IMR-90 (cell line): ENCODE results near the gene CD82. TPM values are rescaled to one million over a fixed set of nuclear protein-coding genes. Genes with fewer than 3 reads are reported as not detected.
A peak's percentile ranks its signal among the peaks of the same experiment; 100 is the strongest.

ENCODE experiments used
- ATAC-seq: fragments of 200-7000 bp; cut with Tn5 transposase; 2 replicates; pipeline ENCODE4 v1.9.1; 2020; ENCODE audit warnings: low read depth, mild to moderate bottlenecking, moderate library complexity
- BruUV-seq: library from RNA; stranded (reverse); fragments of 400-500 nt; replicated peaks from 2 replicates; lab custom pipeline; 2021; lab: Mats Ljungman, UMichigan
- CTCF ChIA-PET: fragments of 300-600 bp; formaldehyde crosslinking; extraction: SDS; loops from one replicate; lab custom pipeline; 2021; ENCODE audit warnings: antibody characterized with exemption; lab: Yijun Ruan, JAX
- POLR2A ChIA-PET: fragments of 300-600 bp; sonication (Branson Sonifier 250); formaldehyde crosslinking; loops from one replicate; lab custom pipeline; 2022; ENCODE audit warnings: antibody characterized with exemption; ENCODE audit not compliant: unreplicated experiment; lab: Charles Lee
- DNase-seq: peaks from one replicate; pipeline ENCODE4 v3.0.0; 2013
- H2AFZ ChIP-seq: replicated peaks from 2 replicates; pipeline ENCODE3; 2013; ENCODE audit warnings: low read length, mild to moderate bottlenecking; ENCODE audit not compliant: poor library complexity
- H2AK5ac ChIP-seq: 2 replicates; pipeline ENCODE4 v1.6.1; 2013; ENCODE audit warnings: low read depth, low read length, inconsistent platforms
- H2AK9ac ChIP-seq: replicated peaks from 2 replicates; pipeline ENCODE3; 2013; ENCODE audit warnings: mild to moderate bottlenecking, low read depth, low read length, moderate library complexity; ENCODE audit not compliant: poor library complexity
- H2BK120ac ChIP-seq: 2 replicates; pipeline ENCODE4 v1.6.1; 2013; ENCODE audit warnings: low read depth, low read length, inconsistent platforms
- H2BK15ac ChIP-seq: 3 replicates; pipeline ENCODE4 v1.6.1; 2013; ENCODE audit warnings: low read depth, low read length, inconsistent platforms
- H2BK20ac ChIP-seq: 2 replicates; pipeline ENCODE4 v1.6.1; 2013; ENCODE audit warnings: low read depth, mild to moderate bottlenecking, inconsistent platforms, low read length, moderate library complexity
- H2BK5ac ChIP-seq: 2 replicates; pipeline ENCODE4 v1.6.1; 2013; ENCODE audit warnings: mild to moderate bottlenecking, low read depth, low read length, inconsistent platforms; ENCODE audit not compliant: poor library complexity, severe bottlenecking
- H3K14ac ChIP-seq: replicated peaks from 2 replicates; pipeline ENCODE4 v1.6.1; 2013; ENCODE audit warnings: low read depth, low read length, inconsistent platforms
- H3K18ac ChIP-seq: 2 replicates; pipeline ENCODE4 v1.6.1; 2013; ENCODE audit warnings: low read depth, low read length, control low read depth
- H3K23ac ChIP-seq: 2 replicates; pipeline ENCODE4 v1.6.1; 2013; ENCODE audit warnings: low read depth, low read length, inconsistent platforms
- H3K27ac ChIP-seq: 2 replicates; pipeline ENCODE4 v1.5.1; 2013; ENCODE audit warnings: mild to moderate bottlenecking, control low read depth, low read length; ENCODE audit not compliant: insufficient read depth
- H3K27me3 ChIP-seq: 2 replicates; pipeline ENCODE4 v1.6.1; 2013; ENCODE audit warnings: low read length; ENCODE audit not compliant: control insufficient read depth, insufficient read depth
- H3K36me3 ChIP-seq: 2 replicates; pipeline ENCODE4 v1.6.1; 2013; ENCODE audit warnings: low read length, mixed read lengths; ENCODE audit not compliant: control insufficient read depth, insufficient read depth
- H3K4ac ChIP-seq: 2 replicates; pipeline ENCODE4 v1.6.1; 2013; ENCODE audit warnings: low read depth, low read length, inconsistent platforms
- H3K4me1 ChIP-seq: 2 replicates; pipeline ENCODE4 v1.6.1; 2013; ENCODE audit warnings: low read length, mixed read lengths; ENCODE audit not compliant: control insufficient read depth, insufficient read depth
- H3K4me2 ChIP-seq: 2 replicates; pipeline ENCODE4 v1.6.1; 2013; ENCODE audit warnings: low read depth, mild to moderate bottlenecking, control low read depth, low read length, moderate library complexity
- H3K4me3 ChIP-seq: 2 replicates; pipeline ENCODE4 v1.5.1; 2013; ENCODE audit warnings: low read depth, mild to moderate bottlenecking, control low read depth, low read length, moderate library complexity; ENCODE audit not compliant: insufficient read depth
- H3K56ac ChIP-seq: 2 replicates; pipeline ENCODE4 v1.6.1; 2013; ENCODE audit warnings: low read length, inconsistent platforms; ENCODE audit not compliant: insufficient read depth; ENCODE audit errors: extremely low read depth
- H3K79me1 ChIP-seq, 2 experiments: 2 replicates each; pipeline ENCODE4 v1.6.1; 2013; ENCODE audit warnings: low read length in 2 of 2, inconsistent platforms in 1 of 2, low read depth in 1 of 2
- H3K9ac ChIP-seq: 2 replicates; pipeline ENCODE4 v1.6.1; 2013; ENCODE audit warnings: low read depth, low read length, control low read depth
- H3K9me1 ChIP-seq: 2 replicates; pipeline ENCODE4 v1.6.1; 2013; ENCODE audit warnings: low read length, inconsistent platforms; ENCODE audit not compliant: insufficient read depth
- H3K9me3 ChIP-seq: 2 replicates; pipeline ENCODE4 v1.6.1; 2013; ENCODE audit warnings: low read length; ENCODE audit not compliant: control insufficient read depth, insufficient read depth
- H4K20me1 ChIP-seq: 2 replicates; pipeline ENCODE4 v1.6.1; 2013; ENCODE audit warnings: low read length, inconsistent platforms; ENCODE audit not compliant: insufficient read depth
- H4K5ac ChIP-seq: 2 replicates; pipeline ENCODE4 v1.6.1; 2013; ENCODE audit warnings: mild to moderate bottlenecking, low read depth, low read length, control low read depth
- H4K8ac ChIP-seq, 2 experiments: 2 replicates each; pipeline ENCODE4 v1.6.1; 2013; ENCODE audit warnings: low read depth in 2 of 2, low read length in 2 of 2, control low read depth in 1 of 2, inconsistent platforms in 1 of 2
- H4K91ac ChIP-seq: 2 replicates; pipeline ENCODE4 v1.6.1; 2013; ENCODE audit warnings: low read depth, low read length, inconsistent platforms; ENCODE audit not compliant: insufficient read depth
- BHLHE40 ChIP-seq: fragments of 150-350 bp; IDR thresholded peaks from 2 replicates; pipeline ENCODE4 v1.6.1; 2016; ENCODE audit warnings: mild to moderate bottlenecking, low read depth, low read length
- CEBPB ChIP-seq: IDR thresholded peaks from 2 replicates; pipeline ENCODE4 v1.6.1; 2012; ENCODE audit warnings: low read depth, low read length, improper control_type of control experiment
- CHD1 ChIP-seq: IDR thresholded peaks from 2 replicates; pipeline ENCODE4 v1.6.1; 2012; ENCODE audit warnings: low read depth, low read length, improper control_type of control experiment
- CTCF ChIP-seq: conservative IDR thresholded peaks from 2 replicates; pipeline ENCODE4 v1.5.1; 2012; ENCODE audit warnings: mild to moderate bottlenecking, low read depth, low read length, improper control_type of control experiment
- ELK1 ChIP-seq: fragments of 150-350 bp; IDR thresholded peaks from 2 replicates; pipeline ENCODE4 v1.6.1; 2016; ENCODE audit warnings: low read depth, mild to moderate bottlenecking, low read length, moderate library complexity, borderline replicate concordance
- FOS ChIP-seq: fragments of 150-350 bp; IDR thresholded peaks from 2 replicates; pipeline ENCODE4 v1.6.1; 2016; ENCODE audit warnings: low read depth, low read length
- MAFK ChIP-seq: IDR thresholded peaks from 2 replicates; pipeline ENCODE4 v1.6.1; 2012; ENCODE audit warnings: low read depth, low read length, improper control_type of control experiment
- MAZ ChIP-seq: IDR thresholded peaks from 2 replicates; pipeline ENCODE4 v1.6.1; 2012; ENCODE audit warnings: low read depth, mild to moderate bottlenecking, low read length, improper control_type of control experiment, moderate library complexity, borderline replicate concordance
- MXI1 ChIP-seq: IDR thresholded peaks from 2 replicates; pipeline ENCODE4 v1.6.1; 2012; ENCODE audit warnings: low read depth, mild to moderate bottlenecking, low read length, moderate library complexity, borderline replicate concordance
- NFE2L2 ChIP-seq: fragments of 150-350 bp; IDR thresholded peaks from 2 replicates; pipeline ENCODE4 v1.6.1; 2016; ENCODE audit warnings: low read depth, mild to moderate bottlenecking, low read length
- POLR2A ChIP-seq: IDR thresholded peaks from 2 replicates; pipeline ENCODE4 v1.6.1; 2012; ENCODE audit warnings: mild to moderate bottlenecking, low read depth, low read length
- RAD21 ChIP-seq: IDR thresholded peaks from 2 replicates; pipeline ENCODE4 v1.6.1; 2012; ENCODE audit warnings: low read length, improper control_type of control experiment
- RCOR1 ChIP-seq: IDR thresholded peaks from 2 replicates; pipeline ENCODE4 v1.6.1; 2012; ENCODE audit warnings: mild to moderate bottlenecking, low read length, improper control_type of control experiment; ENCODE audit not compliant: insufficient replicate concordance
- RFX5 ChIP-seq: IDR thresholded peaks from 2 replicates; pipeline ENCODE4 v1.8.0; 2012; ENCODE audit warnings: low read depth, mild to moderate bottlenecking, low read length, moderate library complexity
- SMC3 ChIP-seq: fragments of 150-350 bp; IDR thresholded peaks from 2 replicates; pipeline ENCODE4 v1.6.1; 2016; ENCODE audit warnings: low read depth, mild to moderate bottlenecking, antibody characterized with exemption, low read length, moderate library complexity
- USF2 ChIP-seq: fragments of 150-350 bp; IDR thresholded peaks from 2 replicates; pipeline ENCODE4 v1.6.1; 2017; ENCODE audit warnings: mild to moderate bottlenecking, antibody characterized with exemption, low read length, low read depth
- WGBS, 2 experiments: methylation state at CpG; one replicate each; pipeline versions ENCODE4 v1.1.5 to v1.1.7; 2013; ENCODE audit warnings: missing lambda C conversion rate in 2 of 2; ENCODE audit not compliant: insufficient read length in 1 of 2; ENCODE audit errors: extremely low coverage in 2 of 2; 5-methylcytosine and 5-hydroxymethylcytosine counted together
- dilution Hi-C: fragments of 300-500 bp; cut with HindIII; formaldehyde crosslinking; loops from one replicate; pipeline ENCODE4 v1.14.3; 2018; ENCODE audit warnings: low sequenced_read_pairs; ENCODE audit not compliant: unreplicated experiment
- in situ Hi-C: fragments of 300-500 bp; cut with MboI; formaldehyde crosslinking; loops from 3 replicates; pipeline ENCODE4 v1.14.3; 2019; ENCODE audit warnings: low sequenced_read_pairs, inconsistent platforms, mixed read lengths
- intact Hi-C: fragments of 100-400 bp; cut with micrococcal nuclease; formaldehyde crosslinking; loops from 2 replicates; pipeline ENCODE4 v1.10.0; 2022
- polyA plus RNA-seq, 3 experiments: library from polyadenylated mRNA; depleted of rRNA; stranded (reverse); fragments of >200 nt; gene quantifications; 2 replicates each; pipeline ENCODE4 v1.2.3, GENCODE V29; 2012; ENCODE audit warnings: low replicate concordance in 1 of 3
- total RNA-seq: library from RNA; depleted of rRNA; stranded (reverse); fragments of >200 nt; gene quantifications from 2 replicates; pipeline ENCODE4 v1.2.3, GENCODE V29; 2012

CD82 gene
- total and polyA plus RNA-seq, 2 of the 4 experiments (the other 2 are of a cell fraction): 32.8 to 49.4 TPM

GRCh38 chr11:44604171-44604581, 38.7 kb downstream of the CD82 start:
- CTCF ChIA-PET: interaction anchor here (1.2 kb wide), 1 partner anchor 13 kb away, joined by 3 read pairs; no protein-coding TSS in a partner anchor
- no peak for ATAC-seq
- intact Hi-C loops (no loop called here), in situ Hi-C loops (no loop called here), dilution Hi-C loops (no loop called here)
- Histone ChIP-seq H3K56ac (no peak overlapping the region), H3K9ac (no peak overlapping the region), H3K4me3 (no peak overlapping the region), H3K23ac (no peak overlapping the region), H4K5ac (no peak overlapping the region), H2AK9ac (no peak overlapping the region), H3K79me1 (peaks cover 0 to 7% of the 10 kb centered on the region in 2 experiments; a peak in 1 of 4 replicates), H3K14ac (no peak overlapping the region), H3K27ac (no peak overlapping the region), H3K9me1 (peaks cover 20% of the 10 kb centered on the region; the same call in 1 of the 2 replicates), H3K36me3 (peaks cover 15% of the 10 kb centered on the region), H2BK15ac (no peak overlapping the region), H4K8ac (no peak overlapping the region), H3K27me3 (no peaks in the 10 kb centered on the region), H3K4me2 (no peak overlapping the region), H4K91ac (no peak overlapping the region), H2AK5ac (no peak overlapping the region), H3K18ac (no peak overlapping the region), H4K20me1 (peaks cover 6% of the 10 kb centered on the region; the same call in 1 of the 2 replicates), H3K4ac (no peak overlapping the region), H2BK20ac (no peak overlapping the region), H3K4me1 (peaks cover 32% of the 10 kb centered on the region), H3K9me3 (no peaks in the 10 kb centered on the region), H2BK120ac (no peak overlapping the region; the same call in 1 of the 2 replicates), H2BK5ac (no peak overlapping the region), H2AFZ (no peak overlapping the region)
- WGBS, 2 experiments: 59% methylated on average over 3 of the region's 6 CpGs; no CpG with 5 or more reads in 1 of the 2 experiments
- TF ChIP-seq RAD21: no peak
- no peak for TF ChIP-seq POLR2A
- TF ChIP-seq FOS: no peak
- peak; percentile 48 for TF ChIP-seq RCOR1
- TF ChIP-seq BHLHE40: no peak
- peak; percentile 35; the same call in 1 of the 2 replicates for TF ChIP-seq NFE2L2
- no peak for TF ChIP-seq CEBPB
- 0 out of 2 replicates have a peak, but pooled peaks have one; percentile 19 for TF ChIP-seq MXI1
- TF ChIP-seq ELK1: no peak
- no peak for TF ChIP-seq MAFK
- TF ChIP-seq SMC3: no peak
- no peak for TF ChIP-seq CTCF
- no peak for TF ChIP-seq RFX5
- TF ChIP-seq USF2: no peak
- TF ChIP-seq MAZ: no peak
- no peak for TF ChIP-seq CHD1
- DNase-seq: peak; percentile 53
- BruUV-seq: no TSS peak
- POLR2A ChIA-PET: no interaction called here
